Anterior cingulate cortex (tissue), 58 donors: ENCODE results near the gene HEATR5B.
"Not testable (repeated sequence)": the region's sequence is repeated elsewhere in the genome, so short reads cannot be mapped to it uniquely, and the experiment has no call there.

ENCODE experiments used
- DNase-seq, 58 donors: peaks; one replicate each; lab custom pipeline; 2025; lab: John Stamatoyannopoulos, UW

Gene HEATR5B

DNA sequence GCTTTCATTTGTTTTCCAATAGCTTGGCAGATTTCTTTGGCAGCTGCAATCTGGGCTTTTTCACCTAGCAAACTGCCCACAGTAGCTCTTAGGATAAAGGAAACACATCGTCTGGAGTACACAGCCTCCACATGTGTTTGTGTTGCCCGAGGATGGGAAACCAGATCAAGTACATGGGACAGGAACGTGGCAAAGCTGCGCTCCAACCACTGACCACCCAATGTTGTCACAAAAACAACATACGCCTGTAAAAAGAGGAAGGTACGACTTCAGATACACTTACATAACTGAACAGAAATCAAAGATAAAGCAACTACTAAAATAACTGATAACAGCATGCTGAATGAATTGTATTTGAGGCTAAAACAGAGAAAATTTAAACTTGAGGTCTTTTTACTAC lies 15.5 kb downstream of the HEATR5B start:
- peak in 5 of 58 donors; percentile 2 to 12 (median 4) for DNase-seq

- no peak for DNase-seq
These were observed 22.4 kb downstream of the HEATR5B start for GRCh38 chr2:37061776-37062175.

- no peak for DNase-seq
These were observed 23.0 kb downstream of the HEATR5B start for GRCh38 chr2:37061013-37061711.

GRCh38 chr2:37060446-37060845 lies 23.7 kb downstream of the HEATR5B start:
- no peak for DNase-seq

DNA sequence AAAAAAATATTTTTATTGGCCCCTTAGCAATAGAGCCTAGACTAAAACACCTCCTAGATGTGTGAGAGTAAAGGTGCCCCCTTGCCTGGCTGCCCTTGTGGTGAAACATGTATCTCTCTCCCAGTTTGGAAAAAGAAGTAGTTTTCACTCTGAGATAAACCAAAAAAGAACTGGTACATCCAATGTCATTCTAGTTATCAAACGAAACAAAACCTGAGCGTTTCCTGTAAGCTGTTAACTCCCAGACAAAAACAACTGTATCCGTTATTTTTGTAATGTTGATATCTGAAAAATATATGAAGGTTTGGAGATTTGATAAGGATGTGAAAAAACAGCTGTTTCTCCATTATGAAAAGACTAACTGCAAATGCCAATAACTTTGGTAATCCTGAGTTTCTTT lies 24.3 kb downstream of the HEATR5B start:
- DNase-seq, result no peak

- no peak for DNase-seq
These were observed 31.4 kb downstream of the HEATR5B start for GRCh38 chr2:37052600-37053332.

DNA sequence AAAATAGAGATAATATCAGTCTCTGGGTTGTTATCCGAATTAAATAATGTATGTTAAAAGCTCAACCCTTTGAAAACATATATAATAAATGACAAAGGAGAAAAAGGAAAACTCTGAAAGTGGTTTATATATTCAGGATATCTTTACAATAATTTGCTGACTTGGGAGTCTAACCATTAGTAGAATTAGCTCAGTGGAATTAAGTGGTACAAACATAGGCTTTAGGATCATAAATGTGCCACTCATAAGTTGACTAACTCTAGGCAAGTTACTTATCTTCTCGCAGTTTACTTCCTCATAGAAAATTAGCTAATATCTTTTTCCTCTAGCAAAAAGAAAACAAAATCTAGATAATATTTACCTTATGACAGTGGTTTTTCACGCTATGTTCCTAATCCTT lies 44.6 kb downstream of the HEATR5B start:
- no peak for DNase-seq

DNA sequence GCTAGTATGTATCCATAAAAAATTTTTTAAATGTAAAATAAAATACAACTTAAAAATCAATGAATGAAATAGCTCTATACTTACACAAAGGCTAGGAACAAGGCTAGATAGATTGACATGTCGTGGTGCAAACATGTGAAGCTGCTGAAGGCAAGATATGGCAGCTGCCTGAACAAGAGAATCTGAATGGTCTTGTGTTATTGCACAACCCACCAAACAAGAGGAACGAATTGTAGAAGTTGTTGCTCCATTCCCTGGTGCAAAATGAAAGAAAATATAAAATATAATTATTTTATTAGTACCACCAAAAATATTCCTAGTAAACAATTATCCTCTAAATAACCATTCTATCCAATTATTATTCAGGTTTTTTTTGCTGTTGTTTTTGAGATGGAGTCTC lies 46.4 kb downstream of the HEATR5B start:
- DNase-seq, result no peak

GRCh38 chr2:37029758-37030157 lies 54.4 kb downstream of the HEATR5B start:
- DNase-seq, result no peak

DNA sequence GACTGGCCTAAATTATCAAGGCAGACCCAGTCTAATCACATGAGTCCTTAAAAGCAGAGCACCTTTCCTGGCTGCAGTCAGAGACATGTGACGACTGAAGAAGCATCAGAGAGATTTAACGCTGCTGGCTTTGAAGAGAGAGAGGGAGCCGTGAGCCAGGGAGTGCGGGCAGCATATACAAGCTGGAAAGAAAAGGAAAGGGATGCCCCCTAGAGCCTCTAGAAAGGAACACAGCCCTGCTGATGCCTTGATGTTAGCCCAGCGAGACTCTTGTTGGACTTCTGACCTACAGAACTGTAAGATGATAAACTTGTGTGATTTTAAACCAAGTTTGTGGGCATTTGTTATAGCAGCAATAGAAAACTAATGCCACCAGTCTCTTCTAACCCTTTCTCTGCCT lies 58.1 kb downstream of the HEATR5B start:
- DNase-seq, result no peak

GRCh38 chr2:37020887-37021796 lies 63.0 kb downstream of the HEATR5B start:
- no peak for DNase-seq

GRCh38 chr2:37020212-37020886 lies 63.8 kb downstream of the HEATR5B start:
- DNase-seq, result peak in 1 of 58 donors; percentile 17

DNA sequence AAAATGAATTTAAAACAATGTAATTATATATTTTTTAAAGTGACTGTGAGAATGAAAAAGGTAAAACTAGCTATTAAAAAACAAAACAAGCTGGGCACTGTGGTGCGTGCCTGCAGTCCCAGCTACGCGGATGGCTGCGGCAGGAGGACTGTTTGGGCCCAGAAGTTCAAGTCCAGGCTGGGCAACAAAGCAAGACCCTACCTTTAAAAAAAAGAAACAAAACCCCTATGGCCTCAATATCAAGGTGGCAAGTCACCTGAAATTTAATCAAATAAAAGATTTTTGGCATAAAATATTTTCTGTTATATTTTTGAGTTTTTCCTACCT lies 70.9 kb downstream of the HEATR5B start:
- no peak for DNase-seq

DNA sequence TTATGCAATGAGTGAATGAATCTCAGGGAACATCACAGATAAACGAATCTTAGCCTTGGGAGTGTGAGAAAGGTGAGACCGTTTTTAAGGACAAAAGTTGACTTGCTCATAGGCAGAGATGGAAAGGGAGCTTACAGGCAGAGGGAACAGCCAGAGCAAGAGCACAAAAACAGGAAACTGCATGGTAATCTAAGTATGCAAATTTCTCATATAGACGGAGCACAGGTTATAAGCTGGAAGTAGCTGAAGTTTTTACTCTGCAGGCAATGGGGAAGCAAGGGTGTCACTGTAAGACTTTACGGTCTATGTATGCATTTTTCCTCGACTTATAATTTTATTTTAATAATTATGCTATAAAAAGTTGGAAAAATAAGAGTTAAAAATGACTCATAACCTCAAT lies 73.0 kb downstream of the HEATR5B start:
- no peak for DNase-seq

DNA sequence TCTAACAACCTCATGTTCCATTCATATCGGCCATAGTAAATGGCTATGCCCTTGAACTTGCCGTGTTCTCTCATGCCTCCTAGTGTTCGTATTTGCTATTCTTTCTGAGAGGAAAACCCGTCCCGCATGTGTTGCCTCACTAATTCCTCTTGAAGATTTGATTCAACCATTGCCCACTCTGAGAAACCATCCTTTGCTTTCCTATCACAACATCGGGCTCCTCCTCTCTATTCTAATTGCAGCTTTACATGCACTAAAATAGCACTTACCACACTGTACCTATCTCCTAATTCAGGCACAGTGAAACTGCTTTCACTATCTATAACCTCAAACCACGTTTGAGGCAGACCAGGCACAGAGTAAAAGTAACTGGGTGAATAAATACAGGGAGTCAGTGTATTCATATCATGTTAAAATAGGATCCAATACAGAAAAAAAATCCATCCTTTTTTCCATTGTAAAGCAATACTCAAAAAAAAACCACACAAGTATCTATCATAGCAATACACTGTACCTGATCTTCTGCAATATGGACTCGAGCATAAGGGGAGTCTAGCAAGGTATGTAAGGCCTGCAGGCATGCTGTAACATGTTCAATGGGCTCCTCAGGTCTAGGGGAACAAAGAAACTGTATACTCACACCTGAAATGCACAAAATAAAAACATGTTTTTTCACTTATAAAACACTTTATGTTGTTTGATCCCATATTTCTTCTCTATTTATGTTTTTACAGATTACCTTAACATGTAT lies 78.9 kb downstream of the HEATR5B start:
- DNase-seq, result no peak

GRCh38 chr2:37000988-37001556 lies 83.1 kb downstream of the HEATR5B start:
- no peak for DNase-seq

- DNase-seq, result no peak
These were observed 83.9 kb downstream of the HEATR5B start for GRCh38 chr2:37000318-37000717.

DNA sequence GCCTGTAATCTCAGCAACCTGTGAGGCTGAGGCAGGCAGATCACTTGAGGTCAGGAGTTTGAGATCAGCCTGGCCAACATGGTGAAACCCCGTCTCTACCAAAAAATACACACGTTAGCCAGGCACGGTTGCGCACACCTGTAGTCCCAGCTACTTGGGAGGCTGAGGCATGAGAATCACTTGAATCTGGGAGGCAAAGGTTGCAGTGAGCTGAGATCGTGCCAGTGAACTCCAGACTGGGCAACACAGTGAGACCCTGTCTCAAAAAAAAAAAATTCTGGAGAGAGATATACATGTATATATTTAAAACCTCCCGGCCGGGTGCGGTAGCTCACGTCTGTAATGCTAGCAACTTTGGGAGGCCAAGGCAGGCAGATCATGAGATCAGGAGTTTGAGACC lies 84.8 kb downstream of the HEATR5B start:
- not testable (repeated sequence) for DNase-seq

DNA sequence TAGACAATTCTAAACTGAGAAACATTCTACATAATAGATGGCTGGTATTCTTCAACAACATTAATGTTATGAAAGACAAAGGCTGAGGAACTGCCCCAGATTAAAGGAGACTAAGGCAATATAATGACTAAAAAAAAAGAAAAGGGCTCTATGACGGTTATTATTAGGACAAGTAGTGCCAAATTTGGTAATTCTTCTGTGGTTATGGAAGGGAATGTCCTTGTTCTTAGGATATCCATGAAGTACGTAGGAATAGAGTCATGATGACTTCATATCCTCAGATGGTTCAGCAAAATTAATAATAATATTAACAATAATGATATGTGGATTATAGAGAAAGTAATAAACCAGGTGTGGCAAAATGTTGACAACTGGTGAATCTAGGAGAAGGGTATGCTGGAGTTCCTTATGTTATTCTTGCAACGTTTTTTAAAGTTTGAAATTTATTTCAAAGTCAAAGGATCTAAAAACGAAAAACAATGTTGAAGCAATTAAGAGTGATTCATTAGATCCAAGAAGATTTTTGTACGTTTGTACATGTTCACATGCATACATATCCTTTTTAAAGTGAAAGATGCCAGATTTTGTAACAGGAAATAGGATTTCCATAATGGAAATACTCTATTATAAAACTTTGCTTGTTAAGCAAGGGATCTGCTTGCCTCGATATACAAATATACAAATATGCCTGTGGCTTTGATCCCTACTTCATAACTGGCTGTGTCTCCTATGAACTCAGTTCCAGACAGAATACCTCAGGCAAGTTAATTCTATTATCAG lies 90.1 kb downstream of the HEATR5B start:
- no peak for DNase-seq
